ENCODE measurements around the gene PEG3. TPM values are rescaled to one million over a fixed set of nuclear protein-coding genes. Genes with fewer than 3 reads are reported as not detected.

Gene PEG3
- 2.6 and 2.8 TPM in 2 replicates for total RNA-seq

GRCh38 chr19:56840451-56841192 is at the start of gene PEG3, which contains the start of gene ZIM2:
Gene PEG3 (minus strand): TSS chr19:56840726. CDS start chr19:56824655, 16,071 bp downstream.
Gene ZIM2 (minus strand): TSS chr19:56840726. CDS start chr19:56824277, 16,449 bp downstream.

Other genes with a start within 250 kb of the PEG3 start
- 4.4 and 6.1 TPM in 2 replicates for gene ZNF71, start 245.4 kb downstream of the PEG3 start, total RNA-seq
- 0.15 TPM in 1 of 2 replicates, not detected in the other for gene SMIM17, start 197.6 kb downstream of the PEG3 start, total RNA-seq
- gene ZNF835, start 169.0 kb downstream of the PEG3 start, total RNA-seq = 0.98 and 1.2 TPM in 2 replicates
- not detected in 2 replicates for gene ZIM2, start within 50 bp of the PEG3 start, total RNA-seq

All from cardiac ventricle fibroblast (primary cell).